ENCODE data around the gene SETD5. TPM values are rescaled to one million over a fixed set of nuclear protein-coding genes. Genes with fewer than 3 reads are reported as not detected.

The SETD5 gene
- total RNA-seq, 1 experiment from 2014 or later, result 74.9 TPM

GRCh38 chr3:9400616-9401015 lies 3.2 kb downstream of the SETD5 start:
- Histone ChIP-seq H3K27me3 (ENCODE audit: low read length) (no peaks in the 10 kb centered on the region), H3K4me2 (ENCODE audit: low read length) (peak overlapping the region; percentile 94), H3K79me2 (ENCODE audit: low read length) (peaks cover 88% of the 10 kb centered on the region), H3K36me3 (ENCODE audit: low read depth, low read length) (peaks cover 2% of the 10 kb centered on the region), H4K20me1 (ENCODE audit: low read length) (peaks cover 70% of the 10 kb centered on the region), H3K9me2 (replicated peaks; ENCODE audit: low read length) (no peaks in the 10 kb centered on the region), H3F3A (ENCODE audit: low read length, unreplicated experiment) (no peaks in the 10 kb centered on the region), H2AFZ (ENCODE audit: low read length) (no peak overlapping the region), H3K9me3 (ENCODE audit: low read length) (no peaks in the 10 kb centered on the region), H3K4me3 (ENCODE audit: low read length) (peak overlapping the region; percentile 94), H3K27ac (ENCODE audit: low read length) (no peak overlapping the region), H3K4me1 (ENCODE audit: insufficient read depth, low read length) (peaks cover 50% of the 10 kb centered on the region), H3K9ac (ENCODE audit: low read length) (peak overlapping the region; percentile 98; the same call in 1 of the 2 replicates)
- DNase-seq, result no peak
- BruUV-seq (replicated peaks), result no TSS peak
- no peak for TF ChIP-seq CTCF (conservative IDR thresholded peaks at IDR 0.05; ENCODE audit: low read depth, low read length)
- TF ChIP-seq EZH2 (IDR thresholded peaks at IDR 0.05; ENCODE audit: low read length, unreplicated experiment), result no peak
- TF ChIP-seq EZH2phosphoT487 (IDR thresholded peaks at IDR 0.05; ENCODE audit: borderline replicate concordance, low read length), result no peak
- intact Hi-C loops (cut with micrococcal nuclease), result no loop called here
- ChIA-PET CTCF (no interaction called here), POLR2A (ENCODE audit: unreplicated experiment) (no interaction called here)
- ATAC-seq, result no peak

GRCh38 chr3:9401986-9402385 lies 4.6 kb downstream of the SETD5 start:
- H3K9me3 ChIP-seq (ENCODE audit: low read length), result no peaks in the 10 kb centered on the region
- ChIA-PET POLR2A (ENCODE audit: unreplicated experiment) (no interaction called here), CTCF (interaction anchor here (0.6 kb wide), 1 partner anchor 19 kb away, joined by 4 read pairs; no protein-coding TSS in a partner anchor)
- H3K4me1 ChIP-seq (ENCODE audit: insufficient read depth, low read length), result peaks cover 49% of the 10 kb centered on the region
- no peak overlapping the region for H3K27ac ChIP-seq (ENCODE audit: low read length)
- H3K27me3 ChIP-seq (ENCODE audit: low read length), result no peaks in the 10 kb centered on the region
- ATAC-seq (no peak), DNase-seq (no peak)
- H3F3A ChIP-seq (ENCODE audit: low read length, unreplicated experiment), result no peaks in the 10 kb centered on the region
- intact Hi-C loops (cut with micrococcal nuclease), result no loop called here
- no peak overlapping the region for H3K9ac ChIP-seq (ENCODE audit: low read length)
- TF ChIP-seq EZH2 (IDR thresholded peaks at IDR 0.05; ENCODE audit: low read length, unreplicated experiment), result no peak
- no peak for TF ChIP-seq CTCF (conservative IDR thresholded peaks at IDR 0.05; ENCODE audit: low read depth, low read length)
- H2AFZ ChIP-seq (ENCODE audit: low read length), result no peak overlapping the region
- peak overlapping the region; percentile 94 for H3K4me2 ChIP-seq (ENCODE audit: low read length)
- H4K20me1 ChIP-seq (ENCODE audit: low read length), result peaks cover 82% of the 10 kb centered on the region
- H3K9me2 ChIP-seq (replicated peaks; ENCODE audit: low read length), result no peaks in the 10 kb centered on the region
- 0 out of 2 replicates have a peak, but pooled peaks cover 6% of the 10 kb centered on the region for H3K36me3 ChIP-seq (ENCODE audit: low read depth, low read length)
- peak overlapping the region; percentile 94 for H3K4me3 ChIP-seq (ENCODE audit: low read length)
- no TSS peak for BruUV-seq (replicated peaks)
- peaks cover 94% of the 10 kb centered on the region for H3K79me2 ChIP-seq (ENCODE audit: low read length)

GRCh38 chr3:9402410-9403228 lies 5.2 kb downstream of the SETD5 start:
- Histone ChIP-seq H3K4me1 (ENCODE audit: insufficient read depth, low read length) (peaks cover 49% of the 10 kb centered on the region), H3K27ac (ENCODE audit: low read length) (no peak overlapping the region), H3K9me3 (ENCODE audit: low read length) (no peaks in the 10 kb centered on the region), H3F3A (ENCODE audit: low read length, unreplicated experiment) (no peaks in the 10 kb centered on the region), H2AFZ (ENCODE audit: low read length) (no peak overlapping the region), H3K9ac (ENCODE audit: low read length) (no peak overlapping the region), H3K4me2 (ENCODE audit: low read length) (peak overlapping the region; percentile 94), H3K36me3 (ENCODE audit: low read depth, low read length) (0 out of 2 replicates have a peak, but pooled peaks cover 6% of the 10 kb centered on the region), H3K79me2 (ENCODE audit: low read length) (peaks cover 100% of the 10 kb centered on the region), H3K4me3 (ENCODE audit: low read length) (peak overlapping the region; percentile 94), H3K9me2 (replicated peaks; ENCODE audit: low read length) (no peaks in the 10 kb centered on the region), H3K27me3 (ENCODE audit: low read length) (no peaks in the 10 kb centered on the region), H4K20me1 (ENCODE audit: low read length) (peaks cover 88% of the 10 kb centered on the region)
- ChIA-PET CTCF (interaction anchor here (0.6 kb wide), 1 partner anchor 19 kb away, joined by 4 read pairs; no protein-coding TSS in a partner anchor), POLR2A (ENCODE audit: unreplicated experiment) (no interaction called here)
- no peak for ATAC-seq
- no TSS peak for BruUV-seq (replicated peaks)
- no peak for DNase-seq
- intact Hi-C loops (cut with micrococcal nuclease), result no loop called here
- TF ChIP-seq EZH2phosphoT487 (IDR thresholded peaks at IDR 0.05; ENCODE audit: borderline replicate concordance, low read length) (no peak), CTCF (conservative IDR thresholded peaks at IDR 0.05; ENCODE audit: low read depth, low read length) (no peak), EZH2 (IDR thresholded peaks at IDR 0.05; ENCODE audit: low read length, unreplicated experiment) (no peak)

Measured in PC-3 (cell line).